ENCODE measurements around the gene PLCG2.
A peak's percentile ranks its signal among the peaks of the same experiment; 100 is the strongest.
"Not testable (repeated sequence)": the region's sequence is repeated elsewhere in the genome, so short reads cannot be mapped to it uniquely, and the experiment has no call there.

PLCG2 gene

GRCh38 chr16:81913222-81913621 is 134.1 kb downstream of the PLCG2 start:
- ATAC-seq (no peak), DNase-seq (no peak)

DNA sequence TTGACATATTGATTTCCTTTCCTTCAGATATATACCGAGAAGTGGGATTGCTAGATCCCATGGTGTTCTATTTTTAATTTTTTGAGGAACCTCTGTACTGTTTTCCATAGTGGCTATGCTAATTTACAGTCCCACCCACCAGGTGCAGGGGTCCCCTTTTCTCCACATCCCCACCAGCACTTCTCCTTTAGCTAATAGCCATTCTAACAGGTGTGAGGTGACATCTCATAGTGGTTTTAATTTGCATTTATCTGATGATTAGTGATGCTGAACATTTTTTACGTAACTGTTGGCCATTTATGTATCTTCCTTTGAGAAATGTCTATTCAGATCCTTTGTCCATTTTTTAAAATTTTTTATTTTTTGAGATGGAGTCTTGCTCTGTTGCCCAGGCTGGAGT is 138.3 kb downstream of the PLCG2 start:
- no peak for ATAC-seq
- no peak for DNase-seq

DNA sequence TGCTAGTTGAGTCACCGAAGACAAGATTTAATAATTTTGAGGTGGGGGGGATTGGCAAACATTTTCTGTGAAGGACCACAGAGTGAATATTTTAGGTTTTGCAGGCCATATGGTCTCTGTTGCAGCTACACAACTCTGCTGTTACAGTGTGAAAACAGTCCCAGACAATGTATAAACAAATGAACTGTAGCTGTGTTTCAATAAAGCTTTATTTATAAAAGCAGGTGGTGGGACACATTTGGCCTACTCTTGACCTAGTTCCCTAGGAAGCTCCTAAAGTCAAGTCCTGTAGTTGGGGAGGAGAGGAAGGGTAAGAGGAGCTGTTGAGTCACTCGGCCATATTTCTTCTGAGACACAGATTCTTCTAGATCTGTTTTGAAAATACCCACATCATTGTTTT is 139.8 kb downstream of the PLCG2 start:
- DNase-seq (no peak), ATAC-seq (no peak)

DNA sequence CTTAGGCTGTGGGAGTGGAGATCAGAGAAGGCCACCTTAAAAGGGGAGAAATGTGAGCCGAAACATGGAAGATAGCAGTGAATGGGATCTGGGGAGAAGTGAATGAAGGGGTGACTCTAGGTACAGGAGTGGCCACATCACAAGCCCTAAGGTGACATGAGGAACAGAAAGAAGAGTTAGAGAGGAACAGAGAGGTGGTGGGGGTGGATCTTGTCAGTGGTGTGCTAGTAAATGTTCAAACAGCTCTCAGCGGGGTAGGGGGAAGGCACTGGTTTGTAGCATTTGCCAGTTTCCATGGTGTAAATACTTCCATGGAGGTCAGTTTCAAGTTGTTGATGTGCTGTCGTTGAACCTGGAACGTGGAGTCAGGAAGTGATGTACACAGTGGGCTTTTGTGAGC is 141.4 kb downstream of the PLCG2 start:
- DNase-seq (no peak), ATAC-seq (no peak)

DNA sequence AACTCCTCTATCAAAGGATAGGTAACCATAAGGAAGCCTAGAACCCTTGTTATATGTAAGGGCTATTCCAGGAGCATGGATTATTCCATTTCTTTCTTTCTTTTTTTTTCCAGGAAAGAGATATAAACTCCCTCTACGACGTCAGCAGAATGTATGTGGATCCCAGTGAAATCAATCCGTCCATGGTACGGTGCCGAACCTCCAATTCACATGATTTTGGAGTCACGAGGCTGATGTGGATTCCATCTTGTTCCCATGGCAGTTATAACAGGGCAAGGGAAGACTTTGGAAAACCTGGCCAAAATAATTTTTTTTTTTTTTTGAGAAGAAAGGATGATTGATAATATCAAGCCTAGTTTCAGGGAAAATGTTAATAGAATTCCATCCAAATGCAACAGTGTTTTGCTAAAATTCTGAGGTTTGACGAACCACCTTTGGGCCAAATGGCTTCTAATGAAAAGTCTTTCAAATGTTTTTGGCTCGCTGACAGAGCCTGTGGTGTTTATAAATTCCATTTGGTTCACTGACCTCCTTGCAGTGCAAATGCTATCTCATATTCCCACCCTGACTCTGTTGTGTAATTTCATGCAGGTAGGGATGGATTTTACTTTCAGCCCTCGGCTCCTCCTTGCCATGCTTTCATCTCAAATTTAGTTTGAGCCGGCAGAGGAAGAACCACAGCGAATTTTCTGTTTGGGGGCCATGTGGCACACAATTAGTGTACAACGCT is 142.2 kb downstream of the PLCG2 start:
- no peak for DNase-seq
- no peak for ATAC-seq

- DNase-seq (no peak), ATAC-seq (no peak)
These were observed 142.9 kb downstream of the PLCG2 start for GRCh38 chr16:81921843-81922584.

DNA sequence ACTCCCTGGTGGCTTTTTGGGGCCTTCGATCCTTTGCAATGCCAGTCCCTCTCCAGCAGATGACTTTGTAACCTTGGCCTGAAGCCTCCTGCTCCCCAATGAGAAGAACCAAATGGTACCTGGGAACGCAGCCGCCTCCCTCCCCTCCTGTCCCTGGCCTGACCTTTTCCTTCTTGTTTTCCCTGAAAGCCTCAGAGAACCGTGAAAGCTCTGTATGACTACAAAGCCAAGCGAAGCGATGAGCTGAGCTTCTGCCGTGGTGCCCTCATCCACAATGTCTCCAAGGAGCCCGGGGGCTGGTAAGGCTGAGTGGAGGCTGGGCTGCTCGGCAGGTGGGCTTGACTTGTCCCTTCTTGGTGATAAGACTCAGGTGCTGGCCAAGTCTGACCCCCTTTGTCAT is 144.2 kb downstream of the PLCG2 start:
- ATAC-seq (no peak), DNase-seq (no peak)

GRCh38 chr16:81925016-81925415 is 145.9 kb downstream of the PLCG2 start:
- no peak for DNase-seq
- ATAC-seq, result no peak

DNA sequence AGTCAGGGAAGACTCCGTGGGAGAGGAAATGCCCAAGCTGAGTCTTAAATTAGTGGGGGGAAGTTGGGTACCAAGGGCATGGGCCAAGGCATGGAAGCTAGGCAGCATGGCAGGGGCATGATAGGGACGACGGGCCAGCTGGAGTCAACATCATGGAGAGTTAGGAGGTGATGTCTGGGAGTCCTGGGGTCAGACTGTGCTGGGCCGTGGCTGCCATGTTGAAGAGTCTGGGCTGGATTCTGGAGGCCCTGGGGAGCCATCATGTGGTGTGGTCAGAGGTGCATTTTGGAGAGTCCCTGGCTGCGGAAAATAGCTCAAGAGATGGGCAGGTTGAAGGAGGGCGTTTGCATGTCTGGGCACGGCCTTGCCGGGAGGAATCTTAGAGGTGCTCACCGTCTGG is 146.9 kb downstream of the PLCG2 start:
- ATAC-seq, result no peak

GRCh38 chr16:81927561-81928185 is 148.6 kb downstream of the PLCG2 start:
- DNase-seq, result no peak
- ATAC-seq, result no peak

More for the DNA sequence above, 146.9 kb downstream of the PLCG2 start:
- no peak for DNase-seq

- ATAC-seq (no peak), DNase-seq (no peak)
These were observed 149.3 kb downstream of the PLCG2 start for GRCh38 chr16:81928271-81928918.

DNA sequence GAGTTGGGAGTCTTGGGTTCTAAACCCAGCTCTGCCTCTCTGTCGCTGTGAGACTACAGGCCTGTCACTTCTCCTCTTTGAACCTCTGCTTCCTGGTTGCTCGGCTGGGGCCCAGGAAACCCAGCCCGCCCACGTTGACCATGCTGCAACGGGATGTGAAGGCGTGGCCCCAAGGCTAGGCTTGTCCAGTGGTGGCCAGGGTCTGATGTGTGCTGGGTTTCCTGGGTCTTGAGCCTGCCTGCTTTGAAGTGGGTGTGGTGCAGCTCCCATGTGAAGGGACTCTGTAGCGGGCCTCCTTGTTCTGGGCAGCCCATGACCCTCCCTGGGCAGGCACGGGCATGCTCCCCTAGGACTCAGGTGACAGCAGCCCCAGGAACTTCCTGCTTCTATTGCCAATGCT is 149.9 kb downstream of the PLCG2 start:
- no peak for ATAC-seq
- peak; percentile 12 for DNase-seq

DNA sequence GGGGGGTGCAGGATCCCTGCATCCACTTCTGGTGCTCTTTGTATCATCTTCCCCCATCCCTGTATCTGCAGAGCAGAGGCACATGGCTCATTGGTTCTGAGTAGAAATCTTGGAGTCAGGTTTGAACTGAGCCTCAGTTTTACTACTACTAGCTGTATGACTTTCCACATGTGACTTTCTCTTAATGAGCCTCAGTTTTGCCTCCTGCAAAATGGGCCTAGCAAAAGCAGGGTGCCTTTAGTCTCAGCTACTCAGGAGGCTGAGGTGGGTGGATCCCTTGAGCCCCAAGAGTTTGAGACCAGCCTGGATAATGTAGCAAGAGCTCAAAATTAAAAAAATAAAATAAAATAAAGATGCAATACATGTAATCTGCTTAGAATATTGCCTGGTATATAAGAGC is 150.8 kb downstream of the PLCG2 start:
- ATAC-seq (no peak), DNase-seq (no peak)

- DNase-seq (no peak), ATAC-seq (no peak)
These were observed 152.8 kb downstream of the PLCG2 start for GRCh38 chr16:81931927-81932326.

DNA sequence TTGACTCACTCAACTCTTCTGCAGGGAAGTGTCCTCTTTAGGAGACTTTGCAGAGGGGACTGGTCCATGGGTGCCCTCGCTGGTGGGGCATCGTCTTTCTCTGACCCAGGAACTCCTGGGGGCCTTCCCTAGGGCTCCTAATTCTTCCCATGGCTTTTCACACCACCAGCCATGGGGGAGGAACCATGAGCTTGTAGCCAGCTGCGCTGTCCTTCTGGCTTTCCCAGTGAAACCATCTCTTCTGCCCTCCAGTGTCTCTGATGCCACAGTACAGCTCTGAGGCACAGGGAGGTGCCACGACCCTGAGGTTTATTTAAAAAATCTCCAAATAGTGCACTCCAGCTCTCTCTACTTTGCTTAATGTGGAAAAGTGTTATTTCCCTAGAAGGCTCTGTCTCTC is 153.6 kb downstream of the PLCG2 start:
- ATAC-seq (no peak), DNase-seq (no peak)

GRCh38 chr16:81933361-81933760 is 154.3 kb downstream of the PLCG2 start:
- DNase-seq (no peak), ATAC-seq (no peak)

DNA sequence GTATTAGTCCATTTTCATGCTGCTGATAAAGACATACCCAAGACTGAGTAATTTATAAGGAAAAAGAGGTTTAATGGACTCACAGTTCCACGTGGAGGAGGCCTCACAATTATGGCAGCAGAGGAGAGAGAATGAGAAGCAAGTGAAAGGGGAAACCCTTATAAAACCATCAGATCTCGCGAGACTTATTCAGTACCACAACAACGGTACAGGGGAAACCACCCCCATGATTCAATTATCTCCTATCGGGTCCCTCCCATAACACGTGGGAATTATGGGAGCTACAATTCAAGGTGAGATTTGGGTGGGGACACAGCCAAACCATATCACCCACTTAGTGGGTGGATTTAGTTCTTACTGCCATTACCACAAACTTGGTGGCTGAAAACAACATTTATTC is 155.6 kb downstream of the PLCG2 start:
- not testable (repeated sequence) for DNase-seq, ATAC-seq

DNA sequence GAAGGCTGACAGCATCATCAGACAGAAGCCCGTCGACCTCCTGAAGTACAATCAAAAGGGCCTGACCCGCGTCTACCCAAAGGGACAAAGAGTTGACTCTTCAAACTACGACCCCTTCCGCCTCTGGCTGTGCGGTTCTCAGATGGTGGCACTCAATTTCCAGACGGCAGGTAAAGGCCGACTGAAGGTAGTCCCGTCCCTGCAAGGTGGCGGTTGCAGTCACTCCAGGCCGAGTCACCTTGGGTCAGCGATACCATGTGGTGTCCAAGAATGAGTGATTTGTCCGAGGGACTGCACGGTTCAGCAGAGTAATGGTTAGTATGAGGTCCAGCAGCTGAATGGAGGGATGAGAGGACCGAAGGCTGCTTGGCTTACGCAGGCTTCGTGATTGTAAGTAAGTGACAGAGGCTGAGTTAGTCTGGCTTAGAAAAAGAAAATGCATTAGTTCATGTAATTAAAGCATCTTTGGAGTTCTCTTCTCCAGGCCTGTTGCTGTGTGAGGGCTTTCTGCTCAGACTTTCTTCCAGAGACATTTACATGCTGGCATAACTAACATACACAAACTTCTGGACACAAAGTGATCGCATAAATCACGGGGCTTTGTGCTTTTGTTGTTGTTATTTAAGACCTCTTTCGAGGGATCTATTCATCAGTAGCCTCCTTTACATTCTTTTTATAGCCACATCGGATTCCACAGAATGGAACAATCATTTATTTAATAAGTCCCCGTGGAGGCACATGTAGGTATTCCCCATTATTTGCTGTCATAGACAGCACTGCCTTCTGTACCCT is 157.3 kb downstream of the PLCG2 start:
- no peak for ATAC-seq
- DNase-seq, result no peak

DNA sequence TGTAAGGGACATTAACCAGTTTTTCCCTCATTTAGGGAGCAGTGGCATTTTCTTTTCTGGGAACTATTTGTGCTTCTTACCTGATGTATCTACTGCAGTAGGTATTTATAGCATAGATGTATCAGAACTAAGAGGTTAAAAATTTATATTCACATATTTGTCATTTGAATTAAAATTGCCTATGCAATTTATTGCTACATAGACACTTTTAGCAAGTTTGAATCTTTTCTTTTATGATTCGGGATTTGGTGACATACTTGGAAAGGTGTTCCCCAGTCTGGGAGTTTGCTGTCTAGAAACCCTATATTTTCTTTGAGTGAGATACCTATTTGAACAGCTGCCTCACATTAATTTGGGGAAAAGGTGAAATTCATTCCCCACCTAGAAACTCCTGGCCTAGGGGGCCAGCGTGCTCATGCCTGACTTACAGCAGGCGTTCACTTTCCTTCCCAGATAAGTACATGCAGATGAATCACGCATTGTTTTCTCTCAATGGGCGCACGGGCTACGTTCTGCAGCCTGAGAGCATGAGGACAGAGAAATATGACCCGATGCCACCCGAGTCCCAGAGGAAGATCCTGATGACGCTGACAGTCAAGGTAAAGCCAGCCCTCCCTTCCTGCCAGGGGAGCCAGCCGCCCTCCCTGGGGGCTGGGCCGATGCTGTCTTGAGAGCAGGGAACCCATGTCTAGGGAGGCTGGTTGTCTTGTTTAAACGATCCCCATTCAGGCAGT is 158.4 kb downstream of the PLCG2 start:
- ATAC-seq (no peak), DNase-seq (no peak)

GRCh38 chr16:81938326-81939163 is 159.5 kb downstream of the PLCG2 start:
- DNase-seq (no peak), ATAC-seq (no peak)
